Kidney (tissue), 14 donors: ENCODE measurements around the gene PRSS1. TPM values are rescaled to one million over a fixed set of nuclear protein-coding genes. Genes with fewer than 3 reads are reported as not detected.
"Not testable (repeated sequence)": the region's sequence is repeated elsewhere in the genome, so short reads cannot be mapped to it uniquely, and the experiment has no call there.

ENCODE experiments used
- DNase-seq, 5 donors: peaks; one replicate each; pipeline ENCODE4 v3.0.0-alpha.2; 2013 to 2020
- FAIRE-seq: peaks from 2 replicates; lab custom pipeline; 2012; peaks lifted over from hg19 to GRCh38; lab: Jason Lieb, UNC
- H3K27ac ChIP-seq, 2 donors: one replicate each; pipeline ENCODE4 v1.7.0; 2013; ENCODE audit warnings: low read depth in 2 of 2, low read length in 2 of 2, inconsistent platforms in 1 of 2
- H3K27me3 ChIP-seq: one replicate; pipeline ENCODE4 v1.7.1; 2013; ENCODE audit warnings: low read length, inconsistent platforms; ENCODE audit not compliant: control insufficient read depth, insufficient read depth
- H3K36me3 ChIP-seq, 3 donors: one replicate each; pipeline versions ENCODE4 v1.7.0 to v1.7.1; 2013; ENCODE audit warnings: low read length in 3 of 3, control low read depth in 1 of 3, inconsistent platforms in 1 of 3; ENCODE audit not compliant: insufficient read depth in 3 of 3, control insufficient read depth in 2 of 3
- H3K4me1 ChIP-seq, 3 donors: one replicate each; pipeline versions ENCODE4 v1.7.0 to v1.7.1; 2013; ENCODE audit warnings: low read length in 3 of 3, inconsistent platforms in 1 of 3, low read depth in 1 of 3; ENCODE audit not compliant: control insufficient read depth in 2 of 3, insufficient read depth in 2 of 3
- H3K4me3 ChIP-seq, 3 donors: one replicate each; pipeline versions ENCODE4 v1.7.0 to v1.8.1; 2013; ENCODE audit warnings: low read length in 3 of 3, control low read depth in 1 of 3, inconsistent platforms in 1 of 3
- H3K9ac ChIP-seq, 3 donors: one replicate each; pipeline versions ENCODE4 v1.7.0 to v1.7.1; 2013; ENCODE audit warnings: low read length in 3 of 3, control low read depth in 1 of 3, inconsistent platforms in 1 of 3
- H3K9me3 ChIP-seq, 3 donors: one replicate each; pipeline versions ENCODE4 v1.7.0 to v1.7.1; 2013; ENCODE audit warnings: low read length in 3 of 3, control low read depth in 1 of 3, inconsistent platforms in 1 of 3; ENCODE audit not compliant: control insufficient read depth in 2 of 3, insufficient read depth in 1 of 3
- intact Hi-C: fragments of 100-400 bp; cut with DNase I; formaldehyde crosslinking; loops from one replicate; pipeline ENCODE4 v1.11.1; 2022
- polyA plus RNA-seq: library from polyadenylated mRNA; stranded (reverse); fragments of 350-450 nt; fragmentation: Illumina TruSeq; extraction: RNeasy Lipid Tissue Mini Kit (QIAGEN cat#74804); gene quantifications from one replicate; pipeline ENCODE4 v1.2.3, GENCODE V29; 2014; ENCODE audit warnings: low read depth, low replicate concordance; ENCODE audit not compliant: insufficient read depth
- total RNA-seq: library from RNA; stranded (reverse); fragmentation: NEBNext Ultra II Directional; extraction: Animal tissue kit (Norgen Biotek cat#: 25700); gene quantifications from one replicate; pipeline ENCODE4 v1.2.1, GENCODE V29; 2021
- TF ChIP-seq, protein P1 (sequence below): IDR thresholded peaks from 3 replicates; pipeline ENCODE4 v1.5.1; 2012; ENCODE audit warnings: mild to moderate bottlenecking, moderate library complexity, borderline replicate concordance; ENCODE audit not compliant: insufficient read depth; ENCODE audit errors: extremely low read depth
- donor health status: control.
- donor health status: control.
- donor health status: control.
- donor health status: control.
- donor health status: control.
- donor health status: DM: yes; HTN: yes; CAD: no.
- donor health status: Normal renal cell carcinoma (clear cell type).

The PRSS1 gene
- total and polyA plus RNA-seq, 2 donors from 2014 or later = not detected

DNA sequence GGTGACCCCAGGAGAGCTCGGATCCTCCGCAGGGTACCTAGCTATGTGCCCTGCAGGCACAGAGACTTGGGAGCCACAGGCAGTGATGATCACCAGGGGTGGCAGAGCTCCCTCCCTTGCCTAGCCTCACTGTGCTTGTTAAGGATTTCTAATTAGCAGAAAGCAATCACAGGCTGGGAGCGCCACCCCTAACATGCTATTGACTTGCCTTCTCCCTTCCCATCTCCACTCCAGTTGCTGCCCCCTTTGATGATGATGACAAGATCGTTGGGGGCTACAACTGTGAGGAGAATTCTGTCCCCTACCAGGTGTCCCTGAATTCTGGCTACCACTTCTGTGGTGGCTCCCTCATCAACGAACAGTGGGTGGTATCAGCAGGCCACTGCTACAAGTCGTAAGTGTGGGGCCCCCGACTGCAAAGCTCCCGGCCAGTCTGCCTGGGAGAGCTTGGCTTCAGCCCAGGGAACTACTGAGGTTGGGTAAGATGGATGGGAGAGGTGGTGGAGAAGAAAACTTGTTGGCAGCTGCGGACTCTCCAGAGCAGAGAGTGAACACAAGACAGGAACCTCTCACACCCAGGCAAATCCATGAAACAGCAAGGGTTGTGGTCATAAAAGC is 1.2 kb downstream of the PRSS1 start:
- intact Hi-C loops = no loop called here
- DNase-seq (no peak), FAIRE-seq (no peak)
- Histone ChIP-seq H3K27ac (no peak overlapping the region), H3K36me3 (no peaks in the 10 kb centered on the region), H3K27me3 (no peaks in the 10 kb centered on the region), H3K9me3 (no peaks in the 10 kb centered on the region), H3K4me1 (no peaks in the 10 kb centered on the region), H3K4me3 (no peak overlapping the region), H3K9ac (no peak overlapping the region)
- TF ChIP-seq, protein P1, sequence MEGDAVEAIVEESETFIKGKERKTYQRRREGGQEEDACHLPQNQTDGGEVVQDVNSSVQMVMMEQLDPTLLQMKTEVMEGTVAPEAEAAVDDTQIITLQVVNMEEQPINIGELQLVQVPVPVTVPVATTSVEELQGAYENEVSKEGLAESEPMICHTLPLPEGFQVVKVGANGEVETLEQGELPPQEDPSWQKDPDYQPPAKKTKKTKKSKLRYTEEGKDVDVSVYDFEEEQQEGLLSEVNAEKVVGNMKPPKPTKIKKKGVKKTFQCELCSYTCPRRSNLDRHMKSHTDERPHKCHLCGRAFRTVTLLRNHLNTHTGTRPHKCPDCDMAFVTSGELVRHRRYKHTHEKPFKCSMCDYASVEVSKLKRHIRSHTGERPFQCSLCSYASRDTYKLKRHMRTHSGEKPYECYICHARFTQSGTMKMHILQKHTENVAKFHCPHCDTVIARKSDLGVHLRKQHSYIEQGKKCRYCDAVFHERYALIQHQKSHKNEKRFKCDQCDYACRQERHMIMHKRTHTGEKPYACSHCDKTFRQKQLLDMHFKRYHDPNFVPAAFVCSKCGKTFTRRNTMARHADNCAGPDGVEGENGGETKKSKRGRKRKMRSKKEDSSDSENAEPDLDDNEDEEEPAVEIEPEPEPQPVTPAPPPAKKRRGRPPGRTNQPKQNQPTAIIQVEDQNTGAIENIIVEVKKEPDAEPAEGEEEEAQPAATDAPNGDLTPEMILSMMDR = no peak

DNA sequence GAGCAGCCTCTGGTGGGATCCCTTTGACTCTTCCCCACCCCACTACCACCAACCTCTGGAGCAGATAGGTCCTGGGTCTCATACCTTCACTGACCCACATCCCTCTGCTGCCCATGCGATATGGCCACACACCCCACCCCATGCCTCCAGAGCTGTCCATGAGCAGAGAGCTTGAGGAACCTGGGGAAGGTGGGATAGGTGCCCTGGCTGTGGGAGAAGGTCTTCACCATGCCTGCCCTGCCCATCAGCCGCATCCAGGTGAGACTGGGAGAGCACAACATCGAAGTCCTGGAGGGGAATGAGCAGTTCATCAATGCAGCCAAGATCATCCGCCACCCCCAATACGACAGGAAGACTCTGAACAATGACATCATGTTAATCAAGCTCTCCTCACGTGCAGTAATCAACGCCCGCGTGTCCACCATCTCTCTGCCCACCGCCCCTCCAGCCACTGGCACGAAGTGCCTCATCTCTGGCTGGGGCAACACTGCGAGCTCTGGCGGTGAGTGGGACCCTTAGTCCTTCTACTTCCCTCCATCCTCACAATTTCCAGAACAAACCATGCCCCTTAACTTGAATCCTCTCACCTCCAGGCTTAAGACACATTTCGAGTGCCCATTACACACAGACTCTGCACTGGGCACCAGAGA is 2.4 kb downstream of the PRSS1 start:
- DNase-seq, FAIRE-seq, H3K4me1 ChIP-seq, H3K9me3 ChIP-seq, H3K9ac ChIP-seq, H3K27me3 ChIP-seq, H3K36me3 ChIP-seq, intact Hi-C loops, H3K27ac ChIP-seq, H3K4me3 ChIP-seq: not testable (repeated sequence)

DNA sequence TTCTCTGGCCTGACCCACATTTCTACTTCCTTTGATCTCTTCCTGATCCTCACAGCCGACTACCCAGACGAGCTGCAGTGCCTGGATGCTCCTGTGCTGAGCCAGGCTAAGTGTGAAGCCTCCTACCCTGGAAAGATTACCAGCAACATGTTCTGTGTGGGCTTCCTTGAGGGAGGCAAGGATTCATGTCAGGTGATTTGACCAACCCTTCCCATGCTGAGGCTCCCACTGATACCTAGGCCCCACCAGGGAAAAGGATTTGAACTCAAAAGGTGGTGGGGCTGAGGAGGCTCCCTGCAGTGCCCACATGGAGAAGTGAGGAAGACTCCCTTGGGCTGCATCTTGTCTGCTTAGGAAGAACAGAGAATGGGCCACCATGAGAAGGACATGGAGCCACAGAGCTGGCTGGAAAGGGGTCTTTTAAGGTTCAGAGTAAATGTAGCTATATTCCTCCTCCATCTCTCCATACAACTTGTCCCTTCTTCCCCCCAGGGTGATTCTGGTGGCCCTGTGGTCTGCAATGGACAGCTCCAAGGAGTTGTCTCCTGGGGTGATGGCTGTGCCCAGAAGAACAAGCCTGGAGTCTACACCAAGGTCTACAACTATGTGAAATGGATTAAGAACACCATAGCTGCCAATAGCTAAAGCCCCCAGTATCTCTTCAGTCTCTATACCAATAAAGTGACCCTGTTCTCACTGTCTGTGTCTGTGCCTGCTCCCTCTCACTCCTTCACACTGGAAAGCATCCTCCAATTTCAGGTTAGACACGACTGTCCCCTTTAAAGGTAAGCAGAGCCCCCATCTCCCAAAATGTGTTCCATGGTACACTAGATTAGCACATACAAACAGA is 3.3 kb downstream of the PRSS1 start:
- H3K9me3 ChIP-seq = no peaks in the 10 kb centered on the region
- no peak overlapping the region for H3K9ac ChIP-seq
- TF ChIP-seq, protein P1 = no peak
- no peaks in the 10 kb centered on the region for H3K4me1 ChIP-seq
- no peak for DNase-seq
- no peak overlapping the region for H3K27ac ChIP-seq
- H3K27me3 ChIP-seq = no peaks in the 10 kb centered on the region
- H3K4me3 ChIP-seq = no peak overlapping the region
- intact Hi-C loops = no loop called here
- FAIRE-seq = no peak
- no peaks in the 10 kb centered on the region for H3K36me3 ChIP-seq

DNA sequence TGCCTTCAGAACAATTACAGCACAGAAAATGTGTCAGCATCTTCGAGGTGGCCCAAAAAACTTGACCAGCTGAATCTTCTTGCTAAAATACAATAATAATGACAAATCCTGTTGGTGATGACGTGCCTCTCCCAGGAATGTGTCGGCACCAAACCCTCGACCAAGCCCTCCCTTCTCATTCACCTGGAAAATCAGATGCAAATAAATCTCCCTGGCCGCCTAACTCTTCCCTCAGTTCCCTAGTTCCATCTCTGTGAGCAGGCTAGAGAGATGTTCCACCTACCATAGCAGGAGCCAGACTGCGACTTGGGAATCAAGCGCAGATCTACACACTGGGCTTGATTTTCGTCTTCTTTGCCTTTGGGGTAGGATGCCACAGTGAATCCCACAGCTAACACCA is 4.1 kb downstream of the PRSS1 start:
- no peaks in the 10 kb centered on the region for H3K4me1 ChIP-seq
- no peak overlapping the region for H3K27ac ChIP-seq
- FAIRE-seq (no peak), DNase-seq (no peak)
- no peak overlapping the region for H3K9ac ChIP-seq
- intact Hi-C loops = no loop called here
- no peak overlapping the region for H3K4me3 ChIP-seq
- TF ChIP-seq, protein P1 = no peak
- no peaks in the 10 kb centered on the region for H3K27me3 ChIP-seq
- no peaks in the 10 kb centered on the region for H3K36me3 ChIP-seq
- H3K9me3 ChIP-seq = no peaks in the 10 kb centered on the region

DNA sequence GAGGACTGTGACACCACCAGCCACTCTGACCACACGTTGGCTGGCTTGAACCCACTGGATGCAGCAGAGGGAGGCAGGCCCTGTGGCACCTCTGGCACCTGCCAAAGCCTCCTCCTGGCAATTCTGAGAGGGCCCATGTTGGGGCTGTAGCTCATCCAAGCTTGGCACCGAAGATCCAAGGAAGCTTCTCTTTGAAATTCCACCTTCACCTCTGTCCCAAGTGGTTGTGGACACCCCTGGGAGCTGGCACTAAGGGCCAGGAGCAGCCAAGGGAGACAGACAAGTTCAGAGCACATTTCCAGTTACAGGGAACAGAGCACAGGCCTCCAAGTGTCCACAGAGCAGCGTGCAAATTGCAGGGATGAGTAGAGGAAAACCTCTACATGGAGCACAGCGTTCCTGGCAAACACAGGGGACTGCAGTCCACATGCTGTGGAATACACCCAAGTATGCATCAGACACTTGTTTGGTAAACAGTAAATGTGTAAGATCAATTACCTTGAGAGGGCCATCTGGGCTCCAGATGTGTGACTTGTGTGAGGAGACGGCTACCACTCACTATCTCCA is 4.7 kb downstream of the PRSS1 start:
- H3K9ac ChIP-seq, H3K27ac ChIP-seq, H3K9me3 ChIP-seq, FAIRE-seq, H3K4me3 ChIP-seq, H3K27me3 ChIP-seq, H3K36me3 ChIP-seq, H3K4me1 ChIP-seq, intact Hi-C loops, DNase-seq: not testable (repeated sequence)
